GM13976 (cell line): Measurements from ENCODE around the gene GNPTAB.
A peak's percentile ranks its signal among the peaks of the same experiment; 100 is the strongest.

Experiments
- DNase-seq: peaks from one replicate; pipeline ENCODE4 v3.0.0; 2012; ENCODE audit warnings: low spot score
- CTCF ChIP-seq: IDR thresholded peaks from 2 replicates; pipeline ENCODE4 v1.5.1; 2012; ENCODE audit warnings: borderline replicate concordance, mild to moderate bottlenecking; ENCODE audit not compliant: insufficient read depth; ENCODE audit errors: extremely low read depth, missing control alignments, control extremely low read depth
- in situ Hi-C: fragments of 300-500 bp; cut with MboI; formaldehyde crosslinking; loops from one replicate; pipeline ENCODE4 v1.12.0; 2022; ENCODE audit warnings: low sequenced_read_pairs, mixed read lengths, inconsistent platforms; ENCODE audit not compliant: unreplicated experiment

GNPTAB gene

GRCh38 chr12:101847325-101847724, 16.6 kb upstream of the GNPTAB start:
- TF ChIP-seq CTCF, result no peak
- DNase-seq, result no peak
- in situ Hi-C loops, result no loop called here

- no peak for TF ChIP-seq CTCF
- DNase-seq, result no peak
- in situ Hi-C loops, result no loop called here
Measured at GRCh38 chr12:101845137-101845711, 14.5 kb upstream of the GNPTAB start.

- in situ Hi-C loops, result no loop called here
- DNase-seq, result no peak
- TF ChIP-seq CTCF, result no peak
Measured at GRCh38 chr12:101841069-101841468, 10.3 kb upstream of the GNPTAB start.

GRCh38 chr12:101839324-101840283, 8.8 kb upstream of the GNPTAB start:
- in situ Hi-C loops, result no loop called here
- peak; percentile 67 for TF ChIP-seq CTCF
- DNase-seq, result peak; percentile 54

- in situ Hi-C loops, result no loop called here
- no peak for DNase-seq
- no peak for TF ChIP-seq CTCF
Measured at GRCh38 chr12:101838628-101839323, 8.0 kb upstream of the GNPTAB start.

- in situ Hi-C loops, result no loop called here
- no peak for DNase-seq
- TF ChIP-seq CTCF, result no peak
Measured at GRCh38 chr12:101832030-101832429, 1.3 kb upstream of the GNPTAB start.
